NT2/D1 (cell line): ENCODE measurements around the gene RING1.

ENCODE experiments used
- YY1 ChIP-seq: IDR thresholded peaks from 2 replicates; pipeline ENCODE4 v1.6.1; 2011; ENCODE audit not compliant: insufficient read length, insufficient read depth
- ZNF274 ChIP-seq: IDR thresholded peaks from 2 replicates; pipeline ENCODE4 v1.6.1; 2011; ENCODE audit warnings: mild to moderate bottlenecking, low read depth, low read length

- TF ChIP-seq YY1 (no peak), ZNF274 (no peak)
Measured at GRCh38 chr6:33161354-33162331, 46.7 kb upstream of the RING1 start.
